NB4 (cell line): Measurements from ENCODE around the gene RAB13.
"Not testable (repeated sequence)": the region's sequence is repeated elsewhere in the genome, so short reads cannot be mapped to it uniquely, and the experiment has no call there.

Experiments used
- CTCF ChIP-seq: IDR thresholded peaks from one replicate; pipeline ENCODE4 v1.5.1; 2012; ENCODE audit warnings: low read depth, low read length
- MAX ChIP-seq: IDR thresholded peaks from 2 replicates; pipeline ENCODE4 v1.6.1; 2011; ENCODE audit warnings: low read depth, low read length
- POLR2A ChIP-seq: IDR thresholded peaks from 2 replicates; pipeline ENCODE4 v1.6.1; 2011; ENCODE audit warnings: mild to moderate bottlenecking; ENCODE audit not compliant: insufficient read length; ENCODE audit errors: extremely low read depth

GRCh38 chr1:153981735-153982134 is 4.4 kb downstream of the RAB13 start:
- TF ChIP-seq CTCF, POLR2A, MAX: not testable (repeated sequence)
